HG03354 (cell line): Measurements from ENCODE around the gene PCGF3.
"Not testable (repeated sequence)": the region's sequence is repeated elsewhere in the genome, so short reads cannot be mapped to it uniquely, and the experiment has no call there.

Experiments used
- ATAC-seq: cut with Tn5 transposase; IDR thresholded peaks from one replicate; pipeline ENCODE4 v1.9.1; 2021; ENCODE audit warnings: mild to moderate bottlenecking; ENCODE audit not compliant: unreplicated experiment, poor library complexity, severe bottlenecking

The PCGF3 gene

DNA sequence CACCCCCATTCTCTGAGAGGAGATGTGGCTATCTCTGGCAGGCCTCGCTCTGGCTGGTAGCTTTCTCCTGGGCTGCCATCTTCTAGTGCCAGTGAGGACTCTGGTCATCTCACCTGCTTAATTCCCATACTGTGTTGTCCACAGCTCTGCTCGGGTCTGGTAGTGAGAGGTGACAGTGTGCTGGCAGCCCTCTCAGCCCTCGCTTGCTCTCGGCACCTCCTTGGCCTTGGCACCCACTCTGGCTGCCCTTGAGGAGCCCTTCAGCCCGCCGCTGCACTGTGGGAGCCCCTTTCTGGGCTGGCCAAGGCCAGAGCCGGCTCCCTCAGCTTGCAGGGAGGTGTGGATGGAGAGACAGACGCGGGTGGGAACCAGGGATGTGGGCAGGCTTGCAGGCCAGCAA, 67.6 kb downstream of the PCGF3 start:
- no peak for ATAC-seq

DNA sequence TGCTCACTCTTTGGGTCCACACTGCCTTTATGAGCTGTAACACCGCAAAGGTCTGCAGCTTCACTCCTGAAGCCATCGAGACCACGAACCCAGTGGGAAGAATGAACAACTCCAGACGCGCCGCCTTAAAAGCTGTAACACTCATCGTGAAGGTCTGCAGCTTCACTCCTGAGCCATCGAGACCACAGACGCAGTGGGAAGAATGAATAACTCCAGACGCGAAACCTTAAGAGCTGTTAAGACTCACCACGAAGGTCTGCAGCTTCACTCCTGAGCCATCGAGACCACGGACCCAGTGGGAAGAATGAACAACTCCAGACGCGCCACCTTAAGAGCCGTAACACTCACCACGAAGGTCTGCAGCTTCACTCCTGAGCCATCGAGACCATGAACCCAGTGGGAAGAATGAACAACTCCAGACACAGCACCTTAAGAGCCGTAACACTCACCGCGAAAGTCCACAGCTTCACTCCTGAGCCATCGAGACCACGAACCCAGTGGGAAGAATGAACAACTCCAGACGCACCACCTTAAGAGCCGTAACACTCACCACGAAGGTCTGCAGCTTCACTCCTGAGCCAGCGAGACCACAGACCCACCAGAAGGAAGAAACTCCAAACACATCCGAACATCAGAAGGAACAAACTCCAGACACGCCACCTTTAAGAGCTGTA, 68.9 kb downstream of the PCGF3 start:
- ATAC-seq, result not testable (repeated sequence)

DNA sequence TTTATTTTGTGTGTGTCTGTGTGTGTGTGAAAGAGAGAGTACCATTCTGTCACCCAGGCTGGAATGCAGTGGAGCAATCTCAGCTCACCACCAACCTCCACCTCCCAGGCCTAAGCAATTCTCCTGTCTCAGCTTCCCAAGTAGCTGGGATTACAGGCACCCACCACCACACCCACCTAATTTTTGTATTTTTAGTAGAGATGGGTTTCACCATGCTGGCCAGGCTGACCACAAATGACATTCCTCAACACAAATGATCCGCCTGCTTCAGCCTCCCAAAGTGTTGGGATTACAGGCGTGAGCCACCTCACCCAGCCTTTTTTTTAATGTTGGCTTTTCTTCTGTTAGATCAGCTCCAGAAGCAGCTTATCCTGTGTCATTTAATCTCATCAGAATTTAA, 69.9 kb downstream of the PCGF3 start:
- not testable (repeated sequence) for ATAC-seq

DNA sequence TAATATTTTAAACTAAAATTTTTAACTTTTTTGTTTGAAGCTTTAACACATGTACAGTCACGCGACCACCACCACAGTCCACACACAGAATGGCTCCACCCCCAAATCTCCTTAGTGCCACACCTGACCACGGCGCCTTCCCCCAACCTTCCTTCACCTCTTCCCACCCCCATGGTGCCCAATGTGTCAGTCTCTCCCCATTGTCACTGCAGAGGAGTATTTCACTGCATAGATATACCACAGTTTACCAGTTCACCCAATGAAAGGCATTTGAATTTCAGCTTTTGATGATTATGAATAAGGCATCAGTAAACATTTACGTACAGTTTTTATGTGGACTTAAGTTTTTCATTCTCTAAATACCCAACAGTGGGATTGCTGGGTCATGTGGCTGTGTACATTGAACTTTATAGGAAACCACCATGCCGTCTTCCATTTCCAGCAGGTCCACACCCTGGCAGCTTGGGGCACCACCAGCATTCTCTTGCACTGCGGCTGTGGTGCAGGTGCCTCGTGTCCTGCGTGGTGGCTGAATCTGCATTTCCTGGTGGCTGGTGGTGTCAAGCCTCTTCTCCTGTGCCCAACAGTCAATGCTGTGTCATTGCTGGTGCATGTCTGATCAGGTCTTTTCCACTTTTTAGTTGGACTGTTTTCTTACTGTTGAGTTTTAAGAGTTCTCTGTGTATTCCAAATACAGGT, 71.3 kb downstream of the PCGF3 start:
- ATAC-seq, result no peak

DNA sequence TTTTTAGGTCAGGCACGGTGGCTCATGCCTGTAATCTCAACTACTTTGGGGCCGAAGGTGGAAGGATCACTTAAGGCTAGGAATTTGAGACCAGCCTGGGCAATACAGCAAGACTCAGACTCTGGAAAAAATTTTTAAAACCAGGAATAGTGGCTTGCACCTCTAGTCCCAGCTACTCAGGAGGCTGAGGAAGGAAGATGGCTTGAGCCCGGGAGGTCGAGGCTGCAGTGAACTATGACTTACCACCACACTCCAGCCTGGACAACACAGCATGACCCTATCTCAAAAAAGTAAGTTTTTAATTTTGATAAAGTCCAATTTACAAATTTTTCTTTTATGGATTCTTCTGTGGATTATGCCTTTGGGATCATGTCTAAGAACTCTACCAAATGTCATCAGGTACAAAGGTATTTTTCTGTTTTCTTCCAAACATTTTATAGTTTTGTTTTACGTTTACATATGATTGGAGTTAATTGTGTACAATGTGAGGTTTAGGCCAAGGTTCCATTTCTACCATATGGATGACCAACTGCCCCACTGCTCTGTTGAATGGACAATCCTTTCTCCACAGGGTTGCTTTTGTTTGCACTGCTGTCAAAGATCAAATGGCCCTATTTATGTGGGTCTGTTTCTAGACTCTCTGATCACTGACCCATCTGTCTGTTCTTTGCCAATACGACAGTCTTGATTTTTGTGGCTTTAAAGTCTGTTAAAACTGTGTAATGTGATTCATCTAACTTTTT, 72.1 kb downstream of the PCGF3 start:
- no peak for ATAC-seq

DNA sequence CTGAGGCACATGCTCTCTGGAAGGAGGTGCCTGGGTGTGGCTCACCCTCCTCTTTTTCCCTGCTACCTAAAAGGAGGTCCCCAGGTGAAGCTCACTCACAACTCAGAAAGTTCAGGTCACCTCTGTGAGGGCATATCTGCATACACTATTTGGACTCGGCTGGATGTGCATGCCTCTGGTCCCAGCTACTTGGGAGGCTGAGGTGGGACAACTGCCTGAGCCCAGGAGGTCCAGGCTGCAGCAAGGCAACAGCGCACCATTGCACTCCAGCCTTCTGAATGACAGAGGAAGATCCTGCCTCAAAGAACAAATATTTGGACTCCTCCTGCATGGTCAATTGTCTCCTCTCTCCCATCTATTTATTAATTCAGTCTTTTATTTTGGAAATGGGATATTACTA, 73.9 kb downstream of the PCGF3 start:
- no peak for ATAC-seq

DNA sequence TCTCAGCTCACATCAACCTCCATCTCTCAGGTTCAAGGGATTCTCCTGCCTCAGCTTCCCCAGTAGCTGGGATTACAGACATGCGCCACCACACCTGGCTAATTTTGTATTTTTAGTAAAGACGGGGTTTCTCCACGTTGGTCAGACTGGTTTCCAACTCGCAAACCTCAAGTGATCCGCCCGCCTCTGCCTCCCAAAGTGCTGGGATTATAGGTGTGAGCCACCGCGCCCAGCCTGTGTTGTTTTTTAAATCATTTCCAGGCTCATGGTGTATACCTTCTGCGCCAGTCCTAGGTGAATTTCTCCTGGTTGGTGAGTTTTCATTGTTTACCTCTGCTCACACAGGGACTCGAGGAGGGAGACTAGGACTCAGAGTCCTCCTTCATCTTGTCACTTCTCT, 74.6 kb downstream of the PCGF3 start:
- not testable (repeated sequence) for ATAC-seq

DNA sequence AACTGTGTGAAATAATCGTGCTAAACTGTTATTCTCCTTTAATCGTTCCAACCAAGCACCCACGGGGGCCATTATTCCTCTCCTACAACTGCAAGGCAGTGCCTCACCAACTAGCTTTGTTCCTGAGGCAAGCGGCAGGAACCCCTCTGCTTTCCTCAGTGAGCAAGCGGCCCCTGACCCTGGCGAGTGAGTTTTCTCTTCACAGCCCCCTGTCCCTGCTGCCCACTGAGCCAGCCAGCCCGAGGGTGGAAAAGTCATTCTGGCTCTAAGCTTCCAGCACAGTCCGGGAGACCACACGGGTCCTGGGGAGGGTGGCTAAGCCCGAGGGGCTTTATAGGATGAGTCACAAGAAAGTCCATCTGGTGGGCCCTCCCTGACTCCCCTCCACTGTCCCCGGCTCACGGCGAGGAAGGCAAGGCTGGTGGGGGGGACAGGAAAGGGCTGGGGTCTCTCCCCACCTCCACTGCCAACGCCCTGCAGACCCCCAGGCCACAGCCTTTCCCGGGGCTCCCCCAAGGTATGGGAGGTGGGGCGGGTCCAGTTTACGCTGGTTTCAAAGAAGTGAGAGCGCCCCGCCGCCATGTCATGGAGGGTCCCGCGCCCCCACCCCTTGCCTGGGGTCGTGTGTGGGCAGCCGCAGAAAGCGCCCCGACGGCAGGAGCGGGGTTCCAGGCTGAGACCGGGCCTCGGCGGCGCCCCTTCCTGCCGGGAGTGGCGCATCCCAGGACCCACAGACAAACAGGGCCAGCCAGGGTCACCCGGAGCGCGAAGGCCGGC, 75.3 kb downstream of the PCGF3 start:
- ATAC-seq, result peak; percentile 11

DNA sequence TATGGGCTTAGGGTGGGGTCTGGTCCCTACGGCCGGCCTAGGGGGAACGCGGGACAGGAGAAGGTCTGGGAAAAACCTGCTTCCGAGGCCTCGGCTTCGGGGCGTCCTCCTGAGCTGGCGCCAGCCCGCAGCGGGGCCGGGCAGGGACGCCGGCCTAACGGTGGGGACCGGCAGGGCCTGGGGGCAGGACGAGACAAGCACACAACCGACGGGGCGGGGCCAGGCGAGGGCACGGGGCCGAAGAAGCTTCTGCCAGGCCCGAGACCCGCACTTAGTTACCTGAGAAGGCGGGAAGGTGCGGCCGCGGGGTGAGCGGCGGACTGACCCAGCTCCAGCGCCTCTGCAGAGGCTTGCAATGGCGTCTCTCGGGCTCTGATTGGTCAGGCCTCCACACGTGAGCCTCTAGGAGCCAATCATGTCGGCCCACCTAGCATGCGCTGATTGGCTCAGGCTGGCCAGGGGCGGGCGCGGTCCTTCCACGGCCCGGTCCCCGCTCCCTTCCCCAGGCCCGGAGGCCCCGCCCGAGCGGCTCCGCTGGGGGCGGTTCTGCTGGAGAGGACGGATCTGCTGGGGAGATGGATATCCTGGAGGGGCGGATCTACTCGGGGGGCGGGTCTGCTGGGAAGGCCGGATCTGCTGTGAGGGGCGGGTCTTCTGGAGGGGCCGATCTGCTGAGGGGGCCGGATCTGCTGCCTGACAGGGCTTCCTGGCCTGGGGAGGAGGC, 76.0 kb downstream of the PCGF3 start:
- ATAC-seq, result peak; percentile 91

DNA sequence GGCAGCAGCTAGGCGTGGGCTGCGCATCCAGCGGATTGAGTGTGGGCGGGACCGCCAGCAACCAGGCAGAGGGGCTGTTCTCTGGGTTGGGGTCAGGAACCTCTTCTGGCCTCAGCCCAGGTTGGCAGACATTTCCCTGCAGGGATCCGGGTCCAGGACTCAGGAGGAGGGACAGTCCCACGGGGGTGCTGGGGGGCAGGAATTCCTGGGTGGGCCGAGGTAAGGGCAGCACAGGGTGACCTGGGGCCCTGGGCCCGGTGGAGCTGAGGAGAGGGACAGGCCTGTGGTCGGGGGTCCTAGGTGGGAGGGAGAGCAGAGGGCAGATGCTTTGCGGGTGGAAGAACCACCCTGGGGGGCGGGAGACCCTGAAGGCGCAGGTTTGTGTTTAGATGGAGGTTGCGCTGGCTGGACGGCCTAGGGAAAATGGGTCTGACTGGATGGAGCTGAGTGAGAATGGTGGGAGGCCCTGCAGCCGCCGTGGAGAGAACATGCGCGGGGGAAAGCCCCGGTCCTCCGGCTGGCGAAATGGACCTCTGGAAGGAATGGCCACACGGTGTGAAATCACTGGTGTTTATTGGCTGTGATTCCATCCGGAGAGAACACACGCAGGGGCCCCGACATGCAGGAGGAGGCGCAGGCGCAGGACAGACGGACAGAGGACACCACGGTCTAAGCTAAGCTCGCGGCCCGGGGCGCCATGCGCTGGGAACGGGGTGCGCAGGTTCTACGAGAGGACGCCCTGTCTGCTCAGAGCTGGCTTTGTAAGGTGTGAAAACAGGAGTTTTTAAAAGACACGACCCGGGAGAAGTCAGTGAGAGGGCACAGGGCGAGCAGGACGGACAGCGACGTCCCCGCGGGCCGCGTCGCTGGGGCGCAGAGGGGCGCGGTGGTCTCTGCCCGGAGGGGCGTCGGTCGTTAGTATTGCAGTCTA, 79.0 kb downstream of the PCGF3 start:
- no peak for ATAC-seq

DNA sequence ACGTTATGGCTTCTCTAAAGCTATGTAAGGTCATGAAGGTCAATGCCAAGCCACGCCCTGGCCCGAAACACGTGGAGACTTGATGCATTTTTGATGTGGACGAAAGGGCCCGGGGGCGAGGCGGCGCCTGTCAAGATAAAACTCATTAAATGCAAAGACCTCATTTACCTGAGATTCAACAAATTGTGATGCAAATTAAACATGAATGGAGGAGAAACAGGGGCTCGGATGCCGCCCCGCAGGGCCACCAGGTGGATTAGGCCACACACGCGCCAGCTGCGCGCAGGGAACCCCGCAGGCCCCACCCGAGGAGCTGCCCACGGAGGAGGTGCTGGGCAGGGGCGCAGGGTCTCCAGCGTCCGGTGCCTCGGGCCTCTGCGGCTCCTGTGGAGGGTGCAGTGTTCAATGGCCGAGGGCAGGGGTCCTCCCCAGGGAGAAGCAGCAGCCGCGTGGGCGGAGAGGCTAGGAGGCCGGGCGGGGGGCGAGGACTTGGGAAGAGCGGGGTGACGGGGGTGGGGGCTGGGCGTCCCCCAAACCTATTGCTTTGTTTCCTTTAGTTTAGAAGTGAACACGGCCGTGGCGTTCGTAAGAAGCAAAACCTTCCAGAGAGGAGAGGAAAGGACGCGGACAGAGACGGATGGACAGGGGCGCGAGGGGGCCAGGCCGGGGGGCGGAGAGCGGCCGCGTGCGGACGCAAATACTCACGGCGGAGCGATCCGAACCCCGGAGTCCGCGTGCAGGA, 79.9 kb downstream of the PCGF3 start:
- no peak for ATAC-seq

DNA sequence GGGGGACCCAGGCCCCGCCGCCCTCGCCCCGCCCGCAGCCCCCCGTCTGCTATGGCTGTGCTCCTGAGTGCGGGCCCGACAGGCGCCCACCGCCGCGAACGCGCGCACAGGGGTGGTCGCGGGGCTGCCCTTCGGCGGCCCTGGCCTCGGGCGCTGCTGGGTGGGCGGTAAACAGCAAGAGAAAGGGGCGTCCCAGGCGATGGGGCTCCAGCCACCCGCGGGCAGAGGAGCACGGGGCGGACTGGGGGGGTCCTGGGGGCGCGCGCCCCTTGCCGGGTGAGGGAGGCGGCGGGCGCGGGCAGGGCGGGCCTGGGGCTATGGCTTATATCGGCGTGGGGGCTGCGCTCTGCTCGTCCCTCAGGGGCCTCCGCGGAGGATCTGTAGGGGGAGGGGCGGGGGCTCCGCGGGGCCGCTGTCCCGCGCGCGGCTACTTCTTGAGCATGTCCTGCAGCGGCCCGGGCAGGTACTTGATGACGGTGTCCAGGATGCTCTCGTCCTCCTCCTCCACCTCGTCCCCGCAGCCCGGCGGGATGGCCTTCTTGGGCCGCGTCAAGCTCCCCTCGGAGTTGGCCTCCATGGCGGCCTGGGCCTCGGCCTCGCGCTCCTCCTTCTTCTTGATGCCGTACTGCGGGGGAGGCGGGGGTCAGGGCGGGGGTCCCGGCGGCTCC, 80.6 kb downstream of the PCGF3 start:
- no peak for ATAC-seq

DNA sequence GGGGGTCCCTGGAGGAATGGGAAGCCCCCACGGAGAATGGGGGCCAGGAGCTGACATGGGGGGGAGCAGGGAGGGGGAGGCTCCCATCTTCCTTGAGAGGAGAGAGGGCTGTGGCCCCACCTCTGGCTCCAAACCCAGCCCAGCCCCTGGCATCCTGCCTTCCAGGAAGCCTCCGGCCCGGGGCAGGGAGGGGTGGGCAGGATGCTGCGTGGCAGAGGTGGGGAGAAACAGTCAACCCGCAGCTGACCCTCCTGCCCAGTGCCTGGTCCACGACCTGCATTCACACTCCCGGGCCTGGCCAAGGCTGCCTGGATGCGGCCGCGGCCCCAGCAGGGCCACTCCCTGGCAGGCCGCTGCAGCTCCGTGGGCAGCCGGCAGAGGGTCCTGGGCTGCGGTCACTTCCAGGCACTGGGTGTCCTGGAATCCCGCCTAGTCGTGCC, 81.2 kb downstream of the PCGF3 start:
- no peak for ATAC-seq

DNA sequence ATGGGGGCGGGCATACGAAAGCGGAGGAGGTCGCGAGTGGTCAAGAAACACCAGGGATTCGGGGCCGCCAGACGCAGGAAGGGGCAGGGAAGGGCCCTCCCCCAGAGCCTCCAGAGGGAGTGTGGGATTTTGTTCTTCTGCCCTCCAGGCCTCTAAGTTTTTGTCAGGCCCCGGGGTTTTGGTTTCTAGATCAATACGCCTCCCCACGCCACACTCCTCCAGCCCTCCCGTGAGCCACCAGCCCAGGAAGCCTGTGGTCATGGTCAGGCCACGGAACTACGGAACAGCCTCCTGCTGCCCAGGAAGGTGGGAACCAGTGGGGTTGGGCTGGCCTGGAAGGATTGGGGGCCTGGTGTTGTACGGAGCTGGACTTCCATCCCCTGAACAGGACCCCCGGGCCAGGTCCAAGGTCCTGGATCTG, 81.9 kb downstream of the PCGF3 start:
- ATAC-seq, result no peak

DNA sequence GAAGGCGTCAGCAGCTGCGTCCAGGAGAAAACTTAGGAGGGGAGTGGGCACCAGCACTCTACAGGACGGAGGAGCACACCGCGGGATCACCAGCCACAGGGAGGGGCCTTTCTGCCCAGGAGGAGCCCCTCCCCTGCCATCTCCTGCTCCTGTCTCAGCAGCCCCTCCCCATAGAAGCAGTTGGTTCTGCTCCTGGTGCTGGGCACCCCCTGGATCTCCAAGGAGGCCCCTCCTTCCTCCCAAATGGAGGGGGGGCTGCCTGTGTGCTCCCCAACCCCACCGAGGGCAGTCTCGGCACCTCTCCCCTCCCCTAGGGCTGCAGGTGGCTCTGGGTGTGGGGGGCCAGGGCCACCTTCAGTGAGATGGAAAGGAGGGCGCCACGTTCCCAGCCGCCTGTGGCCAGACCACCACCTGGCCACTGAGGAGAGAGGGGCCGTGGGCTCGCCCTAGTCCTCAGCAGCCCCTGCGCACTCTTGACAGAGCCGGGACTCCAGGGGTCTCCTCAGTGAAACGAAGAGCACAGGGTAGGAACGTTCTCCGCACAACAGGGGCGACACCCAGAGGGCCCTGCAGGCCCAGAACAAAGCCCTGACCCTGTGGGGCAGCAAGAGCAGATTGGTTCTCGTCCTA, 82.5 kb downstream of the PCGF3 start:
- ATAC-seq, result no peak

DNA sequence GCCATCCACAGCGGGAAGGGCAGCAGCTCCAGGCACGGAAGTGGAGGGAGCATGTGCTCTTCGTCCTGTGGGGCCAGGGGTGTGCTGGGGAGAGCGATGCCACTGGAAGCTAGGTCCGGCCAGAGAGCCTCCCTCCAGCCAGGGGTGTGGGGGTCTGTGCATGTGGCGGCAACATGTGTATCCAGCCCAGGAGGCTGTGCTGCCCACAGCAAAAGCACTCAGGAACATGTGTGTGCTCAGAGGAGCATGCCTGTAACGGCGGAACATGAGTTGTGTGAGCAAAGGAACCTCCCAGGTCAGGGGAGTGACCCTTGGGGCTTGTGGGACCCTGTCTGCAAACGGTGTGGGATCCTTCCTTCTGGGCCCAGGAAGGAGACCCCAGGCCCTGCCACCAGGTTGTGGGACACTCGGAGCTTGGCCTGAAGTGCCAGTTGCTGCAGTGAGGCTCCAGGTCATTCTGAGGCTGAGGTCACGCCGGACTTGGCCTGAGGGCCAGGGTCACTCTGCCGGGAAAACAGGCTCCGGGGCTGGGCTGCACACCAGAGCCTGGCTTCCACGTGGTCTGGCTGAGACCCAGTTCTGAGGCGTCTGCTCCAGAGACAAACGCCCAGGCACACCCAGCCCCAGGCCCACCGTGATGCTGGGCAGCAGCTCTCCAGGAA, 83.1 kb downstream of the PCGF3 start:
- no peak for ATAC-seq
